ENCODE results near the gene RHEBL1.

RHEBL1 gene

DNA sequence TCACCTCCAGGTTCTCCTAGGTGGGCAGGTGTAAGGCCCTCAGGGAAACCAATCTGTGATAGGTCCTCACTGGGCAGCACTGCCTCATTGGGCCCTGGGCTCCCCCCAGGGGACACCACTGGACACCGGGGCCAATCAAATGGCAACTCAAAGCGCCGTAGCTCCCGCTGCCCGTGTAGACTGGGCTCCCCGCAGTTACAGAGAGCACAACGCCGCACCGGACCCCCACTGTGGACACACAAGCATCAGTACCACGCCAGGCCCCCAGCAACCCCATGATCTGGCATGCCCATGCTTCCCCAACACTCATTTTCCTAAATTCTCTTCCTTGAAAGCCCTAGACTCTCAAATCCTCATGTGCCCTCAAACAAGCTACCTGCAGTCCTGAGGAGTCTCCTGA is 15.3 kb downstream of the RHEBL1 start:
- DNase-seq = no peak

DNA sequence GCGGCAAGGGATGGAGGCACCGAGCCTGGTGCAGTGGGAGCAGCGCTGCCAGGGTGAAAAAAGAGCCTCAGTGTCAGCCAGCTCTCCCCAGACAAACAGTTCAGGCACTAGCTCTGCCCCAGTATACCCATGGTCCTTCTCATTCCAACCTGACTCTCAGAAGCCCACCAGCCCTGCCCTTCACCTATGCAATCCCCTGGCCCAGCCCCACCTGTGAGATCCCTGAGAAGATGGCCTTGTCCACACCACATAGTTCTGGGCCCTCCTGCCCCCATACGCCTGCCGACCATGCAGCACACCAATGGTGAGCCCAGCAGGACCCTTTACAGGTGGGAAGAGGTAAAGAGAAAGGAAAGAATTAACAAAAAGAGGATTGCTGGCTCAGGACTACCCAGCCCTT is 15.7 kb downstream of the RHEBL1 start:
- DNase-seq = no peak

DNA sequence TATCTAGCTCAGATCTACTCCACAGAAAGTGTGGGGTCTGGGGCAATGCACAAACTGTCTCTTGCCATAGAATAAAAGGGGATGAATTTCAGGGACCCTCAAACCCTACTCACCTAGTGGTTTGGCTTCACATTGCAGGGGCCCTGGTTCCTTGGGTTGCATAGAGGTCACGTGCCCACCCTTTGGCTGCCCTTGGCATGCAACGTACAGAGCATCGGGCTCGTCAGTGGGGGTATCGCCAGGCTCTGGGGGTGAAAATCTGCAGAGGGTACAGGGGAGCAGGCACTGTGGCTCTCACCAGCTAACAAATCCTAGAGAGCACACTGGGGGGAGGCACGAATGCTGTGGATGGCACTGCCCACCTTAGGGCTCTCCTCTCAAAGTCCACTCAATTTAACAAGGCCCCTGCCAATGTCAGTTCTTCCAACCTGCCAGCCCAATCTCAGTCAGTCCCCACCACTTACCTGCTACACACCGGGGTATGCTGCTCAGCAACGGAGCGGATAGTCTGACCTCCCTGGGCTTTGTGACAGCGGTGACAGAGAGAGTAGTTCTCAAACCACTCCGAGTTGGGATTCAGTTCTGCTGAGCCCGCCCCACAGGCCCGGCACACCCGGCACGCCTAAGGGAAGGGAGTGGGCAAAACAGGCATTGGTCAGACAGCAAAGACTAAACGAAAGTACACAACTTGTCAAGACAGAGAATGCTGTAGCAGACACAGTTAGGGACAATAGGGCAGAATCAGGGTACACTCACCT is 17.1 kb downstream of the RHEBL1 start:
- no peak for DNase-seq

DNA sequence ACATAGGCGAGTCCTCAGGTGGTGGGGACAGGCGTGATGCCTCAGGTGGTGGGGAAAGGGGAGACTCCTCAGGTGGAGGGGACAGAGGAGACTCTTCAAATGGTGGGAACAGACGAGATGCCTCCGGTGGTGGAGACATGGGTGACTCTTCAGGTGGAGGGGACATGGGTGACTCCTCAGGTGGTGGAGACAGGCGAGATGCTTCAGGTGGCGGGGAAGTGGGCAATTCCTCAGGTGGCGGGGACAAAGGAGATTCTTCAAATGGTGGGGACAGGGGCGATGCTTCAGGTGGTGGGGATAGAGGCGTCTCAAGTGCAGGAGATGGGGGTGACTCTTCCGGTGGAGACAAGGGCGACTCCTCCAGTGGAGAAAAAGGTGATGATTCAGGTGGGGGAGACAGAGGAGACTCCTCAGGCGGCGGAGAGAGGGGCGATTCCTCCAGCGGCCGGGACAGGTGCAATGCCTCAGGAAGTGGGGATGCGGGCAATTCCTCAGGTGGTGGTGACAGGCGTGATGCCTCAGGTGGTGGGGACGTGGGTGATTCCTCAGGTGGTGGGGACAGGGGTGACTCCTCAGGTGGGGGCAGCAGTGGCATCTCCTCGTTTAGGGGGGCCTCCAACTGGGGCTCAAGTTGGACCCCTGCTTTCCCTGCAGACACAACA is 17.9 kb downstream of the RHEBL1 start:
- no peak for DNase-seq

DNA sequence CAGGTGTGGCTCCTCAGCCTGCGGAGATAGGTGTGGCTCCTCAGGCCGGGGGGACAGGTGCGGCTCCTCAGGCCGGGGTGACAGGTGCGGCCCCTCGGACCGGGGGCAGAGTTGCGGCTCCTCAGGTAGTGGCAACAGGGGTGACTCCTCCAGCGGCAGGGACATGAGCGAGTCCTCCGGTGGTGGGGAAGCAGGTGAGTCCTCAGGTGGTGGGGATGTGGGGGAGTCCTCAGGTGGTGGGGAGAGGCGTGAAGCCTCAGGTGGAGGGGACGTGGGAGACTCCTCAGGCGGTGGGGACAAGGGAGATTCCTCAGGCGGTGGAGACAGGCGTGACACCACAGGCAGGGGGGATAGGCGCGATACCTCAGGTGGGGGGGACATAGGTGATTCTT is 18.4 kb downstream of the RHEBL1 start:
- no peak for DNase-seq

DNA sequence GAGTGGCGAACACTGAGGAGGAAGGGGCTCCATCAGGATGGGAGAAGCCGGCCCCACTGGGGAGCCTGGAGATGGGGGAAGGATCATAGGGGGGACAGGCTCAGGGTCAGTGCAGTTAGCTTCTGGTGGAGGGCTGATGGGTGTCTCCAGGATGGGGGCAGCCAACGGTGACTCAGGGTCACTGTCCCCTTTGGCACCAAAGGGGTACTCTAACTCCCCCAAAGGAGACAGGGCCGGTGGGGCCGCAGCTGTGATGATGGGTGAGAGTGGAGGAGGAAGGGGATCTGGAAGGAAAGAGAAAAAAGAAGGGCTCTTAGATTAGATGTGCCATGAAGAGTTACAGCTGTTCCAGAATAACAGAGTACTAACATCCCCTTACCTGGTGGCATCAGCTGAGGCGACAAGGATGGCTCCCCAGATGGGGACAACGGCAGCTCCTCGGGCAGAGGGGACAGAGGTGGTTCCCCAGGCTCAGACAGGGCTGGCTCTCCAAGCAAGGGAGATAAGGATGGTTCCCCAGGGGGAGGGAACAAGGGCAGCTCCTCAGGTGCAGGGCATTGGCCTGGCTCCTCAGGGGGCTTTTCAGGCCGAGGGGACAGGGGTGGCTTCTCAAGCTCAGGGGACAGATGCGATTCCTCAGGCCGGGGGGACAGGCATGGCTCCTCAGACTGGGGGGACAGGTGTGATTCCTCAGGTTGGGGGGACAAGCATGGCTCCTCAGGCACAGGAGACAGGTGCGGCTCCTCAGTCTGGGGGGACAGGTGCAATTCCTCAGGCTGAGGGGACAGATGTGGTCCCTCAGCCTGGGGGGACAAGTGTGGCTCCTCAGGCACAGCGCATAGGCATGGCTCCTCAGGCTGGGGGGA is 19.0 kb downstream of the RHEBL1 start:
- DNase-seq = no peak

DNA sequence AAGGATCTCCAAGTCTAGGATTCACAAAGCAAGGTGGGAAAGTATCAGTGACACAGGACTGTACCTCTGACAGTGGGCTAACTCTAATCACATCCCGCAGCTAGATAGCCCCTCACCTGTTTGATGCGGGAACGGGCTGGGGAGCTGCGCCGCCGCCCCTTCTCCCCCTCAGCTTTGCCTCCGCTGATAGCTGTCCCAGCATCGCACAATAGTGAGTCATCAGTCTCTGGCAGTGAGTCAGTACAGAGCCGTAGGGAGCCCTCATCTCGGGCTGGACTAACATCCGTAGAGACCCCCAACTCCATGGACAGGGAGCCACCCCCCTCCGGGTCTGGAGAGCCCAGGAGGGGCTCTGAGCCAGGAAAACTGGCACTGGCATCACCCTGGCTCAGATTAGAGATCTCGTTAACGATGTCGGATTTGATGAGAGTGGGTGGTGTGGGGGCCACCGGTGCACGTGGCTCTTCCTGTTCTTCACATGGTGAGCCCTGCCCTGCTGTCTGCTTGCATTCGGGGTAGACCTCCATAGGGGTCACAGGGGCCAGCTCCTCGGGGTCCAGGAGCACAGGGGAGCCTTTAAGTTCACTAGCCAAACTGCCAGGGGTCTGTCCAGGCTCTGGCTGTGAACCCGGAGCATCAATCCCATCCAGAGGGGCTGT is 20.1 kb downstream of the RHEBL1 start:
- DNase-seq = no peak

DNA sequence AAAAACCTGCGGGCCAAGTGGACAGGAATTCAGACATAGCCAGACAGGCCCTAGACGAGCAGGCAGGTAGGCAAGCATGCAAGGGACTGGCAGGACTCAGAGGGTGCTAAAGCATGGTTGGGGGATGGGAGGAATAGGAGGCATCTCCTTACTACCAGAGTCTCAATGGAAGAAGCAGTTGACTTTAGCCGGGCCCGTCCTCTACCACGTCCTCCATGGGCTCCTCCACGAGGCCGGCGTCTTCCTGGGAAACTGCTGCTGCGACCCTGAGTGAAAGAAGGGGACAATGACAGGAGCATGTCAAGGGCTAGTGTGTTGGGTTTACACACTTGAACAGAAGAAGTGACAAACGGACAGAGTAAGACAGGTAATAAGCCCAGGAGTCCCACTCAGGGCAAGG is 20.8 kb downstream of the RHEBL1 start:
- no peak for DNase-seq

DNA sequence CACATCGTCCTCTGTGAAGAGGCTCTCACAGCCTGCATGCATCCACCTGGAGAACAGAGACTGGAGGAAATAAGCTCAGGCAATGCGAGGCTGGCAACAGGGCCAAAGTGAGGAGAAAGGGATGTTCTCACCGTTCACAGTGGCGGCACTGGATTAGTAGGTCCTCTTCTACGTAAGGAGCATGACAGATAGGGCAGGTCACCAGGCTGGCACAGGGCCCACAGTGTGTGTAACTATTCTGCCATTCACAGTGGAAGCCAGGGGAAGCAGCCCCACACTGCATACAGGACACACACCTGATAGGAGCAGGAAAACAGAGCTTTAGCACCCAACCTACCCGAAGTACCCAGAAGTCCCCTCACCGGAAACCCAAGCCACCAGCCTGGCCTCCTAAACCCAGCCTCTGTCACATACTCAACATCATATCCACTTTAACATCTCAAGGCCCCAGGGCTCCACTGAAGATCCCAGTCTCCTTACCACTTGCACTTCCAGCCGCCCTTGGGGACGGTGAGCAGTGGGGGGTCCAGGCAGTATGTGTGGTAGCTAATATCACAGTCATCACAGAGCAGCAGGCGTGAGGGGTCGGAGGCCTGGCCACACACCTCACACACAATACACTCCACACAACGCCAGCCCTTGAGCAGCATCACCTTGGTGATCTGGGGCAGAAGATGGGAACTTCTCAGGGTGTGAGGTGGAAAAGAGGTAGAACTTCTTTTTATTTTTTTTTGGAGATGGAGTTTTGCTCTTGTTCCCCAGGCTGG is 23.5 kb downstream of the RHEBL1 start:
- no peak for DNase-seq

DNA sequence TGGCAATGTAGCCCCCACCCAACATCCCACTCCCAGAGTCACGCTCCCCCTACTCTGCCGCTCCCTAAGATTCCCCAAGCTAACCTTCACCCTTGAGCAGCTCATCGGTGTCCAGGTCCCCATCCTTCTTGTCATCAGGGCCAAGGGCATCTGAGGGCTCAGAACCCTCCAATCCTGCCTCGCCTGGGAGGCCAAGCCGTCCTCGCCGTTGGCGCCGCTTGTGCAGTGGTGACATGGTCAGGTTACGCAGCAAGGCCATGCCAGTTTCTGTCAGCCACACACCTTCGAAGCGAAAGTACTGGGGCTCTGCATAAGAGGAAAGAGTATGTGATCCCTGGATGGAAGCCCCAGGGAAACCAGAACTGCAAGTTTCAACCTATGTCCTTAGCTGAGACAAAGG is 25.1 kb downstream of the RHEBL1 start:
- DNase-seq = no peak

DNA sequence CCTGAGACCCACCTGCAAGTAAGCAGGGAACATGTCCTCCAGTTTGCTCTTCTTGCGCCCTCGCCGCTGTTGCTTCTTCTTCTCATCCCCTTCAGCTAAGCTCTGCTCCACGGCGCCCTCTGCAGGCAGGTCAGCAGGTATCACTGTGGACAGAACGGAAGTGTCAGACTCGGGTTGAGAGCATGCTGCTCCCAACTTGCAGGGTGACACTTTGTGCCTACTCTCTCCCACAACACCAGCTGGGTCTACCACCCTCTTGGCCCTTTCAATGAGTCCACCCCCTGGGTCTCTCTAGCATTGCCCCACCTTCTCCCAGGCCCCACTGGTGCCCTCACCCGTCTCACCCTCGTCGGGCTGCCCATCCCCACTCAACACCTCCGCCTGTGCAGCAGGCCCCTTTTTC is 25.9 kb downstream of the RHEBL1 start:
- no peak for DNase-seq

DNA sequence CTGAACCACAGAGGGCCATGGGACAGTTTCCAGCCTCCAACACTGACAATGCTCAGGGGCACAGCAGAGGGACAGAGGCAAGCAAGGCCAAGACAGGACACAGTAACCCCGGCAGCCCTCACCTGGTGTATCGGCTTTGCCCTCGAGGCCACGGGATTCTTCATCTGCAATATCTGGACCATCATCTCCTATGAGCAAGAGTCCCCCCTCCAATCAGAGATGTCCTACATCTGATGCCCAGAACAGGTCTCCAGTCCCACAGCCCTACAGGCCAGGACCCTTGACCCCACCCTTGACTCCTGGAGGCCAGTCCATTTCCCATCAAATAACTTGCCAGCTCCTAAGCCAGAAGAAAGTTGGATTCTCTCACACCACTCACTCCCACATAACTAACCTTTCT is 26.5 kb downstream of the RHEBL1 start:
- no peak for DNase-seq

DNA sequence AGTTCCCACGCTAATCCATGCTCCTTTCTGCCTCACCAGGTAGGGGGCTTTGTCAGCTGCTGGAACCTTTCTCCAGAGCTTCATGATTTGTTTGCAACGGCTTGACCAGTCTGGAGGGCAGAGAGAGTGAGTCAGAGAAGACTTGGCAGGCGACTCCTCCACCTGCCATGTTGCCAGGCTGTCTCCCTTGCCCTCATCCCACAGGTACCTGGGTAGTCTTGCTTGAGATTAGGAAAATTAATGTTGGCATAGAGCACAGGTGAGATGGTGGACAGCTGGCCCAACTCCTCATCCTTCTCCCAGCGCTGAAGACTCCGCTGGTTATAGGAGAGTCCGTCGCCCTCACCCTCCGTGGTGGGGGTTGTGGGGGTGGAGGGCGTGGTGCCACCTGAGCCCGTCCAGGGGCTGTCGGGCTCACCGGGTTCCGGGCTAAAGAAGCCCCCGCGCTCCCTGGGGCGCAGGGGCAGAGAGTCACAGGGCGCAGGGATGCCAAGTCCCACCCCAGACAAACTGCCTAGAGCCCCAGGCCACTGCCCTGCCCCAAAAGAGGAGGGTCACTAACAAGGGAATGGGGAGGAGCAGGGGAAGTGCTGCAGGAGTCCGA is 27.8 kb downstream of the RHEBL1 start:
- no peak for DNase-seq

DNA sequence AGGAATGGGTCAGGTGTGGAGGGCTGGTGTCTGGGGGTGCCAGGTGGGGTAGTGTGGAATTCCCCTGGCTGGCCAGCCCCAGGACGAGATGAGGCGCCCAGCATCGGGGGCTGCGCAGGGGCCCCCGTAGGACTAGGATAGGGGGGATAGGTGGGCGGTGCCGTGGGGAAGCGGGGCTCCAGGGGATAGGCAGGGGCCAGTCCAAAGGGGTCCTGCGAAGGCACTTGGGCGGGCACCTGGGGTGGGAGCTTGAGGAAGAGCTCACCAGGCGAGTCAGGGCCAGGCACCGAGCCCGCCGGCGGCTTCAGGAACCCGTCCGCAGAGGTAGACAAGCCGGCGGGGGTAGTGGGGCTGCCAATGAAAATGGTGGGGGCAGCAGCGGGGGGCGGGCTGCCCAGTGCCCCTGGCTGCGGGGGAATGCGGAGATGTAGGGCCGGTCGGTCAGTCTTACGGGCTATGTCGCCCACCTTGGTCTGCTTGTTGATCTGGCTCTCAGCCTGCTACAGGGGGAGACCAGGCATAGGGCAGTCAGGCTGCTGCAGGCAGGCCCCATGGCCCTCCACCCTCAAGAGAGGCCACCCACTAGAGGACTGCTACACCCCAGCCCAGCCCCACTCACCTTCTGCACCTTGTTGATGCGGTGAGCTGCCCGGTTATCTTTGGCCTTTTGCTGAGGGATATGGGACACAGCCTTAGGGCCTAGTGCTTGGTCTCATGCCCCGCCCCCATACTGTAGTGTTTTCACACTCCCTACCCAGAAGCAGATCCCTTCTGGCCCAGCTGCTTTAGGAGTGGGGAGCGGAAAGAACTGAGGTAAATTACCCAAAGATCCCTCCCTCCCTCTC is 28.5 kb downstream of the RHEBL1 start:
- DNase-seq = no peak

DNA sequence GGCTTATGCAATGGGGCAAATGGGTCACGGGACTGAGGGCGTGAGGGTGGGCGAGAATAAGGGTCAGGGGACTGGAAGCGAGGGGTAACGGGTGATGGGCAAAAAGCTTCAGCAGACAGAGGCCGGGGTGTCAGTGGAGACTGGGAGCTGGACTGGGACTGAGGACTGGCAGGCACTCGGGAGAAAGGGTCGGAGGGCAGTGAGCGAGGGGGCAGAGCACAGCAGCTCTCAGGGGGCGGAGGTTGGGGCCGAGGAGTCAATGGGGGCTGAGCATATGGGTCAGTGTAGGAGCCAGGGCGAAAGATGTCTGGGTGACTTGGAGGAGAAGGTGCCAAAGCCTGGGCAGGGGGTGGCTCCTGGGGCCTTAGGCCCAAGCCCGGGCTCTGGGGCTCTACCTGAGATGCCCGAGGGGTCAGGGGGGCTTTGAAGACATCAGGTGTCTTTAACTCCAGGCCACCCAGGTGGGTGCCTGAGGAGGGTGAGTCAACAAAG is 29.4 kb downstream of the RHEBL1 start:
- DNase-seq = no peak

DNA sequence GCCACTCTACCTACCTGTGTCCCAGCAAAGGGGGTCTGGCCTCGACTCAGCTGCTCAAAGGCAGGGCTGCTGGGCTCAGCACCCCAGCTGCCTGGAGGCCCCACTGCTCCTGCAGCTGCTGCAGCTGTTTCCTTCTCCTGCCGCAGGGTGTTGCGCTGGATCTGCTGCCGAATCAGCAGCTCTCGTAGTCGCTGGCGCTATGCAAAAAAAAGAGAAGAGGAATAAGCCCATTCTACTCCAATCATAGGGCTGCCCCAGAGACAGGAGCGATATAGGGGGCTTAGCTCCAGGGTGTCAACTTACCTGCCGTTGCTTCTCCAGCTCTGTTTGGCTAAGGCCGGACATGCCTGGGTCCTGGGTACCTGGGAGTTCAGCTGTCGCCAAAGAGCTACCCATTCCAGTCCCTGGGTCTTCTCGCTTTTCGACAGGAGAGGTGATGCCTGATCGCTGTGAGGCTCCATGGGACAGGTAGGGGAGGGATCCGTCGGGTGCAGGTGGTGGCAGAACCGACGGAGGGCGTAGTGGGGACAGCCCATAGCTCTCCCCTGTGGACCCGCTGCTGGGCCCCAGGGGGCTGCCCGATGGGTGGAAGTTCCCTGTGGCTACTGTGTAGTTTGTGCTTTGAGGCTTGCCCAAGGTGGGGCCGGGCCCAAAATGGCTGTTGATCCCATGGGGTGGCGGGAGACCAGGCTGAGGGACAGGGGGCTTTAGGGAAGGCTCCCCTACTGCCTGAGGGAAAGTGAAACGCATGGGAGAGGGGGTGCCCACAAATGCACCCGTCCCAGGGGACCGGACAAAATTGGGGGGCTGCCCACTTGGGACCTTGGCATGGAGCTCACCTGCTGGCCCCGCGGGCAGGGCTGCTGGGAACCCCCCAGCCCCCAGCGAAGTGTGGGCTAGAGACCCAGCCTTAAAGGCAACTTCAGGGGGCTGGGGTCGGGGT is 30.1 kb downstream of the RHEBL1 start:
- no peak for DNase-seq

DNA sequence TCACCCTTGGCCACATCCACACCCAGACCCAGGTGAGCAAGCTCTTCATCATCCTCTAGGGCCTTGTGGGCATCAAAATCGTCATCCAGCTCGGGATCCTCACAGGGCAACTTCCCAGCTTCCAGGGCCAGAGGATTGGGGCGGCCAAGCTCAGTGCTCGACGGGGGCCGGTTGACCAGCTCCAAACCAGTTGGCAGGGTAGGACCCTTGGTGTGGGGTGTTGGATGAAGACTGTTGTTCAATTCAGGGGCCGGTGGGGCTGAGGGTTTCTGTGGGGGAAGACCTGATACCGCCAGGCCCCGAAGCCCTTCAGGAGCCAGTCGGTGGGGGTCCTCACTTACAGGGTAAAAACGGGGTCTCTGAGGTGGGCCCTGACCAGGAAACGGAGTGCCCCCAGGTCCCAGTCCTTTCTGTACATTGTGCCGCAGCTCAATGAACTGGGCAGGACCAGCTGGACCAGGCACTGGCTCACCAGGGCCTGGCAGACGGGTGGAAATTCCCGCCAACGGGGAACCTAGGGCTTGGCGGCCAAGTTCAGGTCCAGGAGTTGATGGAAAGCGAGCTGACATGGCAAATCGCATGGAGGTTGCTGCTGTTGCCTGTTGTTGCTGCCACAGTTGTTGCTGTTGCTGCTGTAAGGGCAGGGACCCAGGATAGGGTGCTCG is 31.4 kb downstream of the RHEBL1 start:
- DNase-seq = no peak

DNA sequence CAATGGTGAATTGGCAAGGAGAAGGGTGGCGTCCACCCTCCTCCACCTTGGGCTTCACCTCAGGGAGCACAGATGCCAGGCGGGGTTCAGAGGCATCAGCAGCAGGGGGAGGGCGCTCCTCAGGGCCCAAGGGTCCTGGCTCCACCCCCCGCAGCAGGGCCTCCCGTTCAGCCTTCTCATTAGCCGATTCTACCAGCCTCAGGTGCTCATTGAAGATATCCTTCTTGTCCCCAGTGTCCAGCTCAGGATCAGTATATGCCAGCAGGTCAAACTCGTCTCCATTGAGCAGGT is 31.9 kb downstream of the RHEBL1 start:
- no peak for DNase-seq
